ENCODE data around the gene VILL. TPM values are rescaled to one million over a fixed set of nuclear protein-coding genes. Genes with fewer than 3 reads are reported as not detected.

The VILL gene
- total and polyA plus RNA-seq, 2 of the 8 experiments (the other 6 are each of a cell fraction or from before 2014, with no cell fraction given) = 4.1 to 4.2 TPM

DNA sequence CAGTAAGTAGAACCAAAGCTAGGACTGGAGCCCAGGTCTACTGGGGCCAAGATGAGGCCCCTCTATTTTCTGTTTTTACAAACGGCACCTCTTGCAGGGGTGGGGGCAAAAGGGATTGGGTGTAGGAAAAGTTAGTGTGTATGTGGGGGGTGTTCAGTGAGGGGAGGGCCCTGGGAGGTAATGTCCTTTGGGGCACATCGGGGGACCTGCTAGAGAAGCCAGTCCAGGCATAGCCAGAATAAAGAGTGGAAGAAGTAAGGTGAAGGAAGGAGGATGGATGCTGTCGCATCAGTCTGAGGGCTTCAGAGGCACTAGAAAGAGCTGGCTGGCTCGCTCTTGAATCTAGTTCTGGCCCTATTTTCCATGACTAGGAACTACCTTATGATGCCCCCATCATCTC lies 36.3 kb downstream of the VILL start:
- Histone ChIP-seq H3K56ac (replicated peaks; ENCODE audit: insufficient read length, low read depth, low read length) (no peak overlapping the region), H3K79me2 (ENCODE audit: control insufficient read depth in 1 of 2, insufficient read depth in 2 of 2, low read length in 2 of 2) (no peaks in the 10 kb centered on the region), H3K23me2 (ENCODE audit: low read depth, low read length) (peaks cover 18% of the 10 kb centered on the region; the same call in 1 of the 2 replicates), H3K27me3 (replicated peaks in 1 of 4; ENCODE audit: control insufficient read depth in 3 of 4, extremely low read depth in 1 of 4, insufficient read depth in 3 of 4, low read length in 3 of 4) (peaks cover 27 to 56% (median 50%) of the 10 kb centered on the region in 4 experiments), H3K4ac (replicated peaks; ENCODE audit: insufficient read length, low read depth, low read length) (no peak overlapping the region), H2AK5ac (ENCODE audit: low read depth, low read length) (no peak overlapping the region), H3K9me3 (ENCODE audit: insufficient read depth in 2 of 2, low read depth in 1 of 2, low read length in 1 of 2) (no peaks in the 10 kb centered on the region), H3K36me3 (ENCODE audit: control insufficient read depth in 2 of 4, insufficient read depth in 4 of 4, low read length in 3 of 4) (no peaks in the 10 kb centered on the region), H3K4me2 (ENCODE audit: insufficient read depth in 1 of 2, low read depth in 2 of 2, low read length in 2 of 2) (no peak overlapping the region), H3K4me3 (ENCODE audit: extremely low read depth in 1 of 4, insufficient read depth in 2 of 4, low read depth in 3 of 4, low read length in 4 of 4) (no peak overlapping the region), H3K18ac (ENCODE audit: extremely low read depth, low read length) (no peak overlapping the region), H3K4me1 (replicated peaks in 1 of 4; ENCODE audit: control insufficient read depth in 3 of 4, insufficient read depth in 4 of 4, low read length in 3 of 4) (peaks cover 0 to 9% (median 6%) of the 10 kb centered on the region in 4 experiments; a peak in 6 of 7 replicates), H4K91ac (replicated peaks; ENCODE audit: insufficient read length, low read length) (no peak overlapping the region), H3K79me1 (ENCODE audit: low read depth, low read length) (no peaks in the 10 kb centered on the region), H3K14ac (ENCODE audit: insufficient read length) (no peak overlapping the region), H2BK15ac (ENCODE audit: low read length) (no peak overlapping the region), H4K20me1 (replicated peaks in 1 of 2; ENCODE audit: control insufficient read depth in 1 of 2, insufficient read depth in 2 of 2, low read length in 2 of 2) (peaks cover 12 to 17% of the 10 kb centered on the region in 2 experiments), H3K23ac (ENCODE audit: insufficient read length) (no peak overlapping the region), H2BK120ac (replicated peaks; ENCODE audit: low read depth, low read length) (no peak overlapping the region), H3K9ac (replicated peaks in 1 of 4; ENCODE audit: extremely low read depth in 1 of 4, low read depth in 3 of 4, low read length in 3 of 4) (no peak overlapping the region), H2BK5ac (ENCODE audit: low read depth, low read length) (no peak overlapping the region), H3K27ac (ENCODE audit: low read depth, low read length) (no peak overlapping the region), H2BK20ac (ENCODE audit: low read length) (no peak overlapping the region), H2AFZ (ENCODE audit: low read length) (no peak overlapping the region), H4K5ac (ENCODE audit: insufficient read length, low read depth, low read length) (no peak overlapping the region), H4K8ac (ENCODE audit: extremely low read depth, insufficient read depth, low read length) (no peak overlapping the region), H2BK12ac (ENCODE audit: low read depth, low read length) (no peak overlapping the region)
- no peak for DNase-seq (ENCODE audit: low read depth in 1 of 2, low spot score in 2 of 2)
- ChIA-PET POLR2A (ENCODE audit: partially characterized antibody) (no interaction called here), CTCF (ENCODE audit: partially characterized antibody) (interaction anchor here (0.9 to 1.3 kb wide), 4 partner anchors 11 to 112 kb away, joined by 3 read pairs; no protein-coding TSS in a partner anchor)
- WGBS, 2 experiments (ENCODE audit: extremely low coverage in 1 of 2, insufficient coverage in 1 of 2, insufficient read length in 1 of 2, insufficient replicate concordance in 2 of 2, low coverage in 1 of 2, low lambda C conversion rate in 2 of 2, missing lambda C conversion rate in 1 of 2) = 64% methylated on average over 4 of the region's 4 CpGs; no CpG with 5 or more reads in 1 of the 2 experiments
- no peak for FAIRE-seq
- TF ChIP-seq HDAC6 (IDR thresholded peaks at IDR 0.05; ENCODE audit: low read depth, low read length) = no peak
- no peak for TF ChIP-seq RFX5 (IDR thresholded peaks at IDR 0.05; ENCODE audit: borderline replicate concordance, low read depth, low read length)
- no peak for TF ChIP-seq TCF12 (IDR thresholded peaks at IDR 0.05; ENCODE audit: low read depth, low read length)
- no peak for TF ChIP-seq BCL11A (IDR thresholded peaks at IDR 0.05; ENCODE audit: low read depth in 2 of 2, low read length in 2 of 2)
- TF ChIP-seq RNF2 (IDR thresholded peaks at IDR 0.05; ENCODE audit: borderline replicate concordance, low read depth, low read length, missing control alignments, poor library complexity, severe bottlenecking) = no peak
- TF ChIP-seq, protein P1, sequence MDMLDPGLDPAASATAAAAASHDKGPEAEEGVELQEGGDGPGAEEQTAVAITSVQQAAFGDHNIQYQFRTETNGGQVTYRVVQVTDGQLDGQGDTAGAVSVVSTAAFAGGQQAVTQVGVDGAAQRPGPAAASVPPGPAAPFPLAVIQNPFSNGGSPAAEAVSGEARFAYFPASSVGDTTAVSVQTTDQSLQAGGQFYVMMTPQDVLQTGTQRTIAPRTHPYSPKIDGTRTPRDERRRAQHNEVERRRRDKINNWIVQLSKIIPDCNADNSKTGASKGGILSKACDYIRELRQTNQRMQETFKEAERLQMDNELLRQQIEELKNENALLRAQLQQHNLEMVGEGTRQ (IDR thresholded peaks at IDR 0.05; ENCODE audit: low read length) = no peak
- no peak for TF ChIP-seq SIN3A (conservative IDR thresholded peaks at IDR 0.05 in 1 of 2, IDR thresholded peaks at IDR 0.05 in 1 of 2; ENCODE audit: low read depth in 1 of 2, low read length in 2 of 2)
- no peak for TF ChIP-seq EZH2 (IDR thresholded peaks at IDR 0.05; ENCODE audit: low read depth, low read length, severe bottlenecking)
- TF ChIP-seq TAF7 (optimal IDR thresholded peaks at IDR 0.05; ENCODE audit: borderline replicate concordance, low read depth, low read length) = no peak
- TF ChIP-seq, protein P2, sequence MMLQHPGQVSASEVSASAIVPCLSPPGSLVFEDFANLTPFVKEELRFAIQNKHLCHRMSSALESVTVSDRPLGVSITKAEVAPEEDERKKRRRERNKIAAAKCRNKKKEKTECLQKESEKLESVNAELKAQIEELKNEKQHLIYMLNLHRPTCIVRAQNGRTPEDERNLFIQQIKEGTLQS (IDR thresholded peaks at IDR 0.05; ENCODE audit: insufficient read depth, low read depth, low read length) = no peak
- no peak for TF ChIP-seq CBX8 (IDR thresholded peaks at IDR 0.05; ENCODE audit: borderline replicate concordance, low read depth, low read length)
